H9 (cell line): Measurements from ENCODE around the gene PRR33. TPM values are rescaled to one million over a fixed set of nuclear protein-coding genes. Genes with fewer than 3 reads are reported as not detected.

Source experiments
- DNase-seq: peaks from one replicate; pipeline ENCODE4 v3.0.0-alpha.2; 2017
- H2AFZ ChIP-seq: one replicate; pipeline ENCODE4 v1.6.1; 2013; ENCODE audit warnings: mild to moderate bottlenecking, low read length, control low read depth, moderate library complexity
- H2AK5ac ChIP-seq: 2 replicates; pipeline ENCODE4 v1.6.1; 2013; ENCODE audit warnings: low read length, control low read depth, mixed read lengths; ENCODE audit not compliant: insufficient read length
- H2BK120ac ChIP-seq: one replicate; pipeline ENCODE4 v1.6.1; 2013; ENCODE audit warnings: low read depth, mild to moderate bottlenecking, low read length, control low read depth, inconsistent platforms; ENCODE audit not compliant: poor library complexity, severe bottlenecking
- H2BK12ac ChIP-seq: 2 replicates; pipeline ENCODE4 v1.6.1; 2013; ENCODE audit warnings: low read length, control low read depth, mixed read lengths, low read depth; ENCODE audit not compliant: insufficient read length
- H2BK15ac ChIP-seq: 2 replicates; pipeline ENCODE4 v1.6.1; 2013; ENCODE audit warnings: low read depth, low read length, control low read depth
- H2BK20ac ChIP-seq: one replicate; pipeline ENCODE4 v1.6.1; 2013; ENCODE audit warnings: low read depth, mild to moderate bottlenecking, low read length, control low read depth, inconsistent platforms; ENCODE audit not compliant: poor library complexity, severe bottlenecking
- H2BK5ac ChIP-seq: 2 replicates; pipeline ENCODE4 v1.6.1; 2013; ENCODE audit warnings: low read length, control low read depth, mixed read lengths; ENCODE audit not compliant: insufficient read length
- H3K14ac ChIP-seq: 2 replicates; pipeline ENCODE4 v1.6.1; 2013; ENCODE audit warnings: low read length, control low read depth; ENCODE audit not compliant: insufficient read depth
- H3K18ac ChIP-seq: 2 replicates; pipeline ENCODE4 v1.6.1; 2013; ENCODE audit warnings: low read depth, mild to moderate bottlenecking, mixed read lengths, low read length, control low read depth; ENCODE audit not compliant: insufficient read length
- H3K23ac ChIP-seq: 2 replicates; pipeline ENCODE4 v1.6.1; 2013; ENCODE audit warnings: low read length, control low read depth, mixed read lengths, low read depth; ENCODE audit not compliant: insufficient read length
- H3K23me2 ChIP-seq: 2 replicates; pipeline ENCODE4 v1.6.1; 2013; ENCODE audit warnings: low read depth, mild to moderate bottlenecking, mixed read lengths, low read length, control low read depth; ENCODE audit not compliant: insufficient read length, poor library complexity, severe bottlenecking
- H3K27ac ChIP-seq: 2 replicates; pipeline ENCODE4 v1.5.1; 2013; ENCODE audit warnings: low read length, control low read depth, mixed read lengths, low read depth; ENCODE audit not compliant: insufficient read length
- H3K27me3 ChIP-seq: 2 replicates; pipeline ENCODE4 v1.6.1; 2013; ENCODE audit warnings: low read length, control low read depth, inconsistent platforms; ENCODE audit not compliant: insufficient read depth
- H3K4ac ChIP-seq: 2 replicates; pipeline ENCODE4 v1.6.1; 2013; ENCODE audit warnings: low read depth, mild to moderate bottlenecking, control low read depth, inconsistent platforms, low read length, moderate library complexity
- H3K4me1 ChIP-seq: 2 replicates; pipeline ENCODE4 v1.6.1; 2013; ENCODE audit warnings: low read length, control low read depth, inconsistent platforms; ENCODE audit not compliant: insufficient read depth
- H3K4me2 ChIP-seq: 2 replicates; pipeline ENCODE4 v1.6.1; 2013; ENCODE audit warnings: low read length, control low read depth, mixed read lengths; ENCODE audit not compliant: insufficient read length, insufficient read depth
- H3K56ac ChIP-seq: 2 replicates; pipeline ENCODE4 v1.6.1; 2013; ENCODE audit warnings: low read depth, mild to moderate bottlenecking, mixed read lengths, low read length, control low read depth; ENCODE audit not compliant: insufficient read length
- H3K79me1 ChIP-seq: 2 replicates; pipeline ENCODE4 v1.6.1; 2013; ENCODE audit warnings: low read depth, mild to moderate bottlenecking, moderate library complexity, low read length, control low read depth, inconsistent platforms; ENCODE audit not compliant: insufficient read depth, poor library complexity, severe bottlenecking
- H3K79me2 ChIP-seq: 2 replicates; pipeline ENCODE4 v1.6.1; 2013; ENCODE audit warnings: low read length, control low read depth, inconsistent platforms; ENCODE audit not compliant: insufficient read depth
- H3K9ac ChIP-seq: 2 replicates; pipeline ENCODE4 v1.6.1; 2013; ENCODE audit warnings: low read length, control low read depth, mixed read lengths; ENCODE audit not compliant: insufficient read length; ENCODE audit errors: extremely low read depth
- H3K9me3 ChIP-seq: one replicate; pipeline ENCODE4 v1.6.1; 2013; ENCODE audit warnings: low read depth, low read length, inconsistent platforms; ENCODE audit not compliant: control insufficient read depth
- H3T11ph ChIP-seq: one replicate; pipeline ENCODE4 v1.6.1; 2013; ENCODE audit warnings: mild to moderate bottlenecking, low read length, control low read depth, inconsistent platforms
- H4K20me1 ChIP-seq: one replicate; pipeline ENCODE4 v1.6.1; 2013; ENCODE audit not compliant: control insufficient read depth, insufficient read length, insufficient read depth
- H4K5ac ChIP-seq: 2 replicates; pipeline ENCODE4 v1.6.1; 2013; ENCODE audit warnings: low read depth, mild to moderate bottlenecking, mixed read lengths, low read length, control low read depth; ENCODE audit not compliant: insufficient read length
- H4K8ac ChIP-seq: replicated peaks from 2 replicates; pipeline ENCODE4 v1.6.1; 2013; ENCODE audit warnings: low read length, control low read depth, mixed read lengths, low read depth; ENCODE audit not compliant: insufficient read length
- H4K91ac ChIP-seq: 2 replicates; pipeline ENCODE4 v1.6.1; 2013; ENCODE audit warnings: low read depth, mild to moderate bottlenecking, moderate library complexity, mixed read lengths, low read length, control low read depth; ENCODE audit not compliant: insufficient read length
- H3K27ac Mint-ChIP-seq, 3 experiments: 2 replicates in 2 of 3; 3 replicates in 1 of 3; pipeline ENCODE4 v1.8.0; 2020 to 2021; ENCODE audit warnings: mixed read lengths in 3 of 3, mild to moderate bottlenecking in 1 of 3, moderate library complexity in 1 of 3
- H3K27me3 Mint-ChIP-seq: 2 replicates; pipeline ENCODE4 v1.8.0; 2021; ENCODE audit warnings: low read depth, mild to moderate bottlenecking, moderate library complexity, mixed read lengths
- H3K36me3 Mint-ChIP-seq, 3 experiments: 2 replicates in 2 of 3; 3 replicates in 1 of 3; pipeline ENCODE4 v1.8.0; 2020 to 2021; ENCODE audit warnings: low read depth in 3 of 3, mixed read lengths in 3 of 3; ENCODE audit not compliant: insufficient read depth in 1 of 3
- H3K4me1 Mint-ChIP-seq, 2 experiments: 2 replicates each; pipeline ENCODE4 v1.8.0; 2020; ENCODE audit warnings: mixed read lengths in 2 of 2
- H3K4me3 Mint-ChIP-seq, 2 experiments: 2 replicates in 1 of 2; 3 replicates in 1 of 2; pipeline ENCODE4 v1.8.0; 2020 to 2021; ENCODE audit warnings: mild to moderate bottlenecking in 2 of 2, mixed read lengths in 2 of 2, moderate library complexity in 1 of 2
- H3K9me3 Mint-ChIP-seq, 2 experiments: 2 replicates in 1 of 2; 3 replicates in 1 of 2; pipeline ENCODE4 v1.8.0; 2020; ENCODE audit warnings: mild to moderate bottlenecking in 2 of 2, mixed read lengths in 2 of 2, moderate library complexity in 1 of 2
- CTCF ChIP-seq: fragments of 200-600 bp; sonication (generic); conservative IDR thresholded peaks from 3 replicates; pipeline ENCODE4 v1.8.0; 2021; ENCODE audit warnings: antibody characterized with exemption, mild to moderate bottlenecking
- WGBS: extraction: QIAGEN DNeasy Blood & Tissue Kit; methylation state at CpG from one replicate; pipeline ENCODE4 v1.1.7; 2013; ENCODE audit warnings: missing lambda C conversion rate, low lambda C conversion rate, mixed read lengths; ENCODE audit not compliant: insufficient read length; ENCODE audit errors: extremely low coverage; 5-methylcytosine and 5-hydroxymethylcytosine counted together
- total RNA-seq: library from RNA; stranded (reverse); gene quantifications from 2 replicates; pipeline ENCODE4 v1.2.1, GENCODE V29; 2021

Gene PRR33
- total RNA-seq, 1 experiment from 2014 or later: not detected

- Histone ChIP-seq H3K4me2 (no peak overlapping the region), H2AFZ (no peak overlapping the region), H2BK20ac (no peak overlapping the region), H3K14ac (no peak overlapping the region), H3K79me2 (no peaks in the 10 kb centered on the region), H4K91ac (no peak overlapping the region), H3K18ac (no peak overlapping the region), H4K8ac (no peak overlapping the region), H2BK15ac (no peak overlapping the region), H3K27ac (no peak overlapping the region), H3T11ph (no peak overlapping the region), H3K23ac (no peak overlapping the region), H3K9me3 (no peaks in the 10 kb centered on the region), H3K27me3 (no peaks in the 10 kb centered on the region; the same call in 1 of the 2 replicates), H3K9ac (no peak overlapping the region), H3K79me1 (no peaks in the 10 kb centered on the region), H4K5ac (no peak overlapping the region), H3K56ac (no peak overlapping the region), H2BK120ac (no peak overlapping the region), H3K23me2 (no peaks in the 10 kb centered on the region), H2BK5ac (no peak overlapping the region), H2AK5ac (no peak overlapping the region), H4K20me1 (no peaks in the 10 kb centered on the region), H2BK12ac (no peak overlapping the region), H3K4me1 (no peaks in the 10 kb centered on the region), H3K4ac (no peak overlapping the region)
- no CpG with 5 or more reads among the region's 10 CpGs for WGBS
- H3K4me3 Mint-ChIP-seq: no peak overlapping the region
- H3K27me3 Mint-ChIP-seq: peaks cover 33% of the 10 kb centered on the region
- no peak overlapping the region for H3K27ac Mint-ChIP-seq
- H3K4me1 Mint-ChIP-seq: peaks cover 5 to 8% of the 10 kb centered on the region in 2 experiments
- TF ChIP-seq CTCF: no peak
- H3K36me3 Mint-ChIP-seq: no peaks in the 10 kb centered on the region
- DNase-seq: no peak
- no peaks in the 10 kb centered on the region; a peak in 1 of 5 replicates for H3K9me3 Mint-ChIP-seq
Observed at GRCh38 chr11:1896468-1896867, 4.8 kb upstream of the PRR33 start.
